CD4-positive, alpha-beta T cell treated with Interleukin-15 for 4 hours (primary cell): Measurements from ENCODE around the gene NCOR1.
A peak's percentile ranks its signal among the peaks of the same experiment; 100 is the strongest.
"Not testable (repeated sequence)": the region's sequence is repeated elsewhere in the genome, so short reads cannot be mapped to it uniquely, and the experiment has no call there.

ENCODE experiments used
- DNase-seq: peaks from one replicate; pipeline ENCODE4 v3.0.0-alpha.2; 2020; ENCODE audit warnings: low spot score

The NCOR1 gene

DNA sequence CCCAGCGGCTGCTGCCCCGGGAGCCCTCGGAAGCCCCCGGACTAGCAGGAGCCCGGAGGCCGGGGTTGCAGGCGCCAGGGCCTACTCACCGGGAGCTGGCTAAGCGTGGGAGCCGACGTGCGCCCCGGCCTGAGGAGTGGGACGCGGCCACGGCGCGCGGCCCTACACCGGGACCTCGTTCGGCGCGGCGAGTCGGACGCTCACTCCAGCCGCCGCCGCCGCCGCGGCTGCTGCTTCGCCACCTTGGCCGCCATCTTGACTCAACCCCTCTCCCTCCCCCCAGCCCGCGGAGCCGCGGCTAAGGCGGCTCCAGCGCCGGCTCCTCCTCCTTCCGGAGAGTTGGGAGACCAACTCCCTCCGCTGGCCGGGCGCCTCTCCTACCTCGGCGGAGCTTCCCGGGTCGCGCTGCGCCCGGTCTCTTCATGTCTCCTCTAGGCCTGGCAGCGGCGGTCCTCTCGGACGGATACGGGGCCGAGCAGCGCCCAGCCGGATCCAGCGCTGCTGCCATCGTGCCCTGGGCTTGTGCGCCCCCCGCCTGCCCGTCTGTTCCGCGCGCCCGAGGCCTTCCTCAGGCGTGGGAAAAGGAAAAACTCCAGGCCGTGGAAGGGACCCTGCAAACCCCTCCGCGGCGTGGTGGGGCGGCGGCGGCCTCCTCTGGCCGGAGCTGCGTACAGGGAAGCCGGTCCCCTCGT, at the start of gene NCOR1:
TSS of gene NCOR1 (minus strand) at position 262 of the 692 bp plus-strand sequence. CDS start 20,965 bp downstream, outside the sequence.
- peak; percentile 88 for DNase-seq

DNA sequence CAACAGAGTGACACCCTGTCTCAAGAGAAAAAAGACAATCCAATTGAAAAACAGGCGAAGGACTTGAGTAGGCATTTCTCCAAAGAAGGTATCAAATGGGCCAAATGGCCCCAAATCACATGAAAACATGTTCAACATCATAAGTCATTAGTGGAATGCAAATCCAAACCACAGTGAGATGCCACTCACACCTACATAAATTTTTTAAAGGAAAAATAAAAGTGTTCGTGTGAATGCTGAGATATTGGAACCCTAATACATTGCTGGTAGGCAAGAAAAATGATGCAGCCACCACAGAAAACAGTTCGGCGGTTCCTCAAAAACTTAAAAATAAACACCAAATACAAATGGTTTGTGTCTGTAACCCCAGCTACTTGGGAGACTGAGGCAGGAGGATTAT, 46.9 kb upstream of the NCOR1 start:
- DNase-seq = no peak

DNA sequence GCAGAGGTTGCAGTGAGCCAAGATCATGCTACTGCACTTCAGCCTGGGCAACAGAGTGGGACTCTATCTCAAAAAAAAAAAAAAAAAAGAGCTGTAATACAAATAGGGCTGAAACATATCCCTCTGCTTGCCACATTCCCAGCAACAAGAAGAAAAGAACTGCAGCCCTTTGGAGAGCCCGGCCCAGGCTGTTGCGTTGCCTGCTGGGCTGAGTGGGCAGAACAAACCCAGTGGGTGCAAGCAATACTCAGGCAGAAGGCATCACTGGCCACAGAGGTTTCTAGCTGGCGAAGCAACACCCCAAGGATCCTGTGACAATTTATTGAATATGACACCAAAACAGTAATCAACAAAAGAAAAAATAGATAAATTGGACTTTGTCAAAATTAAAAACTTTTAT, 45.7 kb upstream of the NCOR1 start:
- DNase-seq = no peak

DNA sequence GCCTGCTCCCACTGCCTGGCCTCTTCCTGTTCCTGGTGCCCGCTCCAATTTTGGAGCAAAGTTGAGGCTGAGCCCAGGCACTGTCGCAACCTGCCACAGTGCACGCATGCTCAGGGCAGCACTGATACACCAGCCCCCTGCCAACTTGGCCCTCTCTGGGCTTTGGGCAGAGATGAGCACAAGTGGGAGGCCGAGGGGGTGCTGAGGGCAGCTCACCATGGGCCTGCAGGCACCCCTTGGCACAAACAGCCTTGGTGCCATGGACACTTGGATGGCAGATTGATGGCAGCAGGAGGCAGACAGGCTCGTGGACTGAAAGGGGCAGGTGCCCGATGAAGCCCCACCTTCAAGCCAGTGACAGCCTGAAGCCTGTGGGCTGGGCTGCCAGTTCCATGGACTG, 44.6 kb upstream of the NCOR1 start:
- no peak for DNase-seq

DNA sequence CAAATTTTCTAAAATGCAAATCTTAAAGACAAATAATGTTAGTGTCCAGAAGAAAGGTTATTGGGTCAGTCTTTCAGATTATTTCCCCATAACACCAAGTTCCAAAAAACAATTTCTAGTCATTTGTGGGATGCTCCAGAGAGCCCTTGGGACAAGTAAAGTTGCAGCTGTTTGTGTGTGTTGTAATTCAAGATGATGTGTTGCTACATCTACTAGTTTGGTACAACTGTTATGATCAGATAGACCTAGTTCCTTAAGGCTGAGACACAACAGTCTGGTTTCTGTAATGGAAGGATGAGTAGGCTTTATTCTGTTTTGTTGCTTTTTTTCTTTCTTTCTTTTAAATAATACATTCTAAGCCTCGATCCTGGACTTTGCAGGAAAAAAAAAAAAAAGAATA, 43.6 kb upstream of the NCOR1 start:
- DNase-seq = no peak

DNA sequence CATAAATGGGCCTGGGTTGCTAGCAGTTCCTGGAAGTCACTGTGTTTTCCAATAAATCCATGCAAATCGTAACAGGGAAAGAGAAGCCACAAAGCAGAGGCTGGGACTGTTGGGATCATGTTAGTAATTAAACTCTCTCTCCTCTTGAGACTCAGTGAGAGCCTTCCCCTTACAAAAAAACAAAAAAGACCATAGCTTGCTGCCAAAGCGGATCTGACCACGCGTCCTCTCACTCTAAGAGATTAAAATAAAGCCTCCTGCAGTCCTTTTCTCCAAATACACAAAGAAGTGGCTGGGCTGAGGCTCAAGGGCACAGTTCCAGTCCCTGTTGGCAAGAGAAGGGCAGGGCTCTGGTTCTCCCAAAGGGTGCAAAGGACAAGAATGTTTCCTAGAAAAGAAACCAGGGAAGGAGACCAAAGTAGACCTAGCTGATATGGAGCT, 40.2 kb upstream of the NCOR1 start:
- no peak for DNase-seq

DNA sequence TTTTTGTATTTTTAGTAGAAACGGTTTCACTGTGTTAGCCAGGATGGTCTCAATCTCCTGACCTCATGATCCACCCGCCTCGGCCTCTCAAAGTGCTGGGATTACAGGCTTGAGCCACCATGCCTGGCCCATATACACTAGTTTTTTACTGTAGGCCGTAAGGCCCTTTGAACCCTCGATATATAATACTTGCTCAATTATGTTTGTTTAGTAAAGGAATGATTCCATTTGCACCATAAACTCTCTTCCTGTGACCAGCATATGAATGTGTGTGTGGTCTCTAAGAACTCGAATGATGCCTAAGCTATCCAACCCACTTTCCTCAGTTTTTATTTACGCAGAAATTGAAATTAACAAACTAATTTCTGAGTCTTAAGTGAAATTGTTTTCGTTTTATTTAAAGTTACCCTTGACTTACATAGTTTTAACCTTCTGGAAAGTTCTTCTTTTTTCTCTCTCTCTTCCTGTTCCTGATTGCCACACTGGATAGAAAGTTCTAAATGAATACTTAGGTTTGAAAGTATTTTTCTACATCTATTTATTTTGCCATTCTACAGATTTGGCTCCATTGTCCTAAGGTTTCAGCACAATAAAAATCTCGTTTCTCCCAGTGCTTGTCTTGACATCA, 39.6 kb upstream of the NCOR1 start:
- no peak for DNase-seq

DNA sequence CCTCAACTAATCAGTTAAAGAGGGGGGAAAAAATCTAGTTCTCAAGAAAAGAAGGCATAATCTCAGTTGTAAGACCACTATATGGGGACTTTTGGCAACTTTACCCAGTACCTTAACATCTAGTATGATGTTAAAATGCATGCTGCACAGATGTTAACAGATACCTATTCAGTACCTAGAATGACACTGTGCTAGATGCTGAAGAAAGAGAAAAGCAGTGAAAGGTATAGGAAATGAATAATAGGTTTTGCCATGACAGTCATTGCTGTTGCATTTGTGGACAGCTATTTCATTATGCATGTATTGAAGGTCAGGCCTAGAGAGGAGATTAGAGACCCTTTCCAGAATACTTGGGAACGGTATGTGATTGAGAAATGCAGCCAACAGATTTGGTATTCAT, 36.2 kb upstream of the NCOR1 start:
- no peak for DNase-seq

DNA sequence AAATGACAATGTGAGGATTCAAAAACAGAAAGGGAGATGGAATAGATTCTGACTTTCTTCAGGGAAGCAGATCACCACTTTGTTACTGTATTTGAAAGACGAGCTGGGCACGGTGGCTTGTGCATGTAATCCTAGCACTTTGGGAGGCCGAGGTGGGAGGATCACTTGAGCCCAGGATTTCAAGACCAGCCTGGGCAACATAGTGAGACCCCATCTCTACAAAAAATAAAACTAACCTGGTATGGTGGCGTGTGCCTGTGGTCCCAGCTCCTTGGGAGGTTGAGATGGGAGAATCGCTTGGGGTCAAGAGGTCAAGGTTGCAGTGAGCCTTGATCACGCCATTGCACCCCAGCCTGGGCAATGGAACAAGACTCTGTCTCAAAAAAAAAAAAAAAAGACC, 35.7 kb upstream of the NCOR1 start:
- DNase-seq = no peak

DNA sequence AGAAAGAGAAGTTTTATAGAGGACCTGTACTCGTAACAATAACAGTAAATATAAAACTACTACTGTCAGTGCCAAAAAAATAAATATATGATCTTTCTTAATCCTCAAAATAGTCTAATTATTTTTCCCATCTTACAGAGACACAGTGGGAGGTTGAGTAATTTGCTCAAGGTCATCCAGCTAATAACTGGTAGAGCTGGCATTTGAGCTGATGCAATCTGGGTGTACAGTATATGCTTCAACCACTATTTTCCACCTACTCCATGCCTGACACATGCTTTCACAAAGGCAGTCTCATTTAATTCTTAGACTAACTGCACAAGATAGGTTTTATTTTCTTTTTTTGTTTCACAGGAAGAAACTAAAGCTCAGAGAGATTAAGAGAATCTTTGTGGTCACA, 35.3 kb upstream of the NCOR1 start:
- DNase-seq = no peak

DNA sequence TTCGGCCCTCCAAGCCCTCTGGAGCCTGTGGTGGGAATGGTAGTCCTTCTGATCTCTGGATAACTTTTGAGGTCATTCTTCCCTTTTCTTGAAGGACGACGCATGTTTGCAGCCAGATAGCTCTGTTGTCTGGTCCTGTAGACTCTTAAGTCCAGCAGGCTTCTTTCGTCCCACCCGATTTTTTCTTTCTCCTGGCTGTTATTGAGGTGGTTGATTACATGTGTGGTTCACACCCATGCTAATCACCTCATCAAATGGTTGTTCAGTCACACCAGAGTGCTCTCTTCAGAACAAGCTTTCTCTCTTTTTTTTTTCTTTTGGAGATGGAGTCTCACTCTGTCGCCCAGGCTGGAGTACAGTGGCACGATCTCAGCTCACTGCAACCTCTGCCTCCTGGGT, 32.3 kb upstream of the NCOR1 start:
- DNase-seq = no peak

DNA sequence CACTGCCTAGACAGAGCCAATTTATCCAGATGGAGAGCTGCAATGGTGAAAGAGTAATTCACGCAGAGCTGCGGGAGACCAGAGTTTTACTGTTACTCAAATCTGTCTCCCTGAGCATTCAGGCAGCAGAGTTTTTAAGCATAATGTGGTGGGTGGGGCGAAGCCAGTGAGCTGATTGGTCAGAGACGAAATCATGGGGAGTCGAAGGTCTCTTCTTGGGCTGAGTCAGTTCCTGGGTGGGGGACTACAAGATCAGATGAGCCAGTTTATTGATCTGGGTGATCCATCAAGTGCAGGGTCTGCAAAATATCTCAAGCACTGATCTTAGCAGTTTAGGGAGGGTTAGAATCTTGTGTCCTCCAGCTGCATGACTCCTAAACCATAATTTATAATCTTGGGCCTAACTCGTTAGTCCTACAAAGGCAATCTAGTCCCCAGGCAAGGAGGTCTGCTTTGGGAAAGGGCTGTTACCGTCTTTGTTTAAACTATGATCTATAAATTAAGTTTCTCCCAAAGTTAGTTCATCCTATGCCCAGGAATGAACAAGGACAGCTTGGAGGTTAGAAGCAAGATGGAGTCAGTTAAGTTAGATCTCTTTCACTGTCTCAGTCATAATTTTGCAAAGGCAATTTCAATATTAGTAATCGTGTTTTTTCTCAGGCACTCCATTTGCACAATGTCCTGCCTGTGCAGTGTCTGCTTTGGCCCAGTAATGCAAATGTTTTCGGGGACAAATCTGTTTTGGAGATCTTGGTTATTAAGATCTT, 28.6 kb upstream of the NCOR1 start:
- no peak for DNase-seq

DNA sequence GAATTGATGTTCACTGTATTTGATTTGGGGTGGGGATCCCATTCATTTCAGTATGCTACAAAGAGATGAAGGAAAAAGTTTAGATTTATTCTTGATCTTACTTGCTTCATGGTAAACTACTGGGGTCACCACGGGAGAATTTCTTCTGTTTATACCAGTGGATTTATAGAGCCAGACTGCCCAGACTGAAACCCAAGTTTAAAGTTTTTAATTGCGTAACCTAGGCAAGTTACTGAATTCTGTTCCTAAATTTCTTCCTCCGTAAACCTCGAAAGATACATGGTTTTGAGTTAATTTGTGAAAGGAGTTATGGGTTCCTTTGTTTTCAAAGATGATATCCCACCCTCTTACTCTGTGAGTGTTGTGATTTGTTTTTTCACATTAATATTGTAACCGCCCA, 28.1 kb upstream of the NCOR1 start:
- no peak for DNase-seq

DNA sequence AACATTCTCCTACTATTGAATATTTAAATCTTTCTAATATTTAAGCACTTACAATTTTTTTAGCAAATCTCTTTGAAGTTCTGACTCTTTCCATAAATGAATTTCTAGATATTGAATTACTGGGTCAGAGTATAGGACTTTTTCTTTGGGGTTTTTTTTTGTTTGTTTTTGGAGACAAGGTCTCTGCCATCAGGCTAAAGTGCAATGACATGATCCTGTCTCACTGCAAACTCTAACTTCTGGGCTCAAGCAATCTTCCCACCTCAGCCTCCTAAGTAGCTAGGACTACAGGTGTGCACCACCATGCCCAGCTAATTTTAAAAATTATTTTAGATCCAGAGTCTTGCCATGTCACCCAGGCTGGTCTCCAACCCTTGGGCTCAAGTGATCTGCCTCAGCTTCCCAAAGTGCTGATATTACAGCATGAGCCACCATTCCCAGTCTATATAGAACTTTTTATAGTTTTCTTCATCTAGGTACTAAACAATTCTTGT, 26.6 kb upstream of the NCOR1 start:
- no peak for DNase-seq

DNA sequence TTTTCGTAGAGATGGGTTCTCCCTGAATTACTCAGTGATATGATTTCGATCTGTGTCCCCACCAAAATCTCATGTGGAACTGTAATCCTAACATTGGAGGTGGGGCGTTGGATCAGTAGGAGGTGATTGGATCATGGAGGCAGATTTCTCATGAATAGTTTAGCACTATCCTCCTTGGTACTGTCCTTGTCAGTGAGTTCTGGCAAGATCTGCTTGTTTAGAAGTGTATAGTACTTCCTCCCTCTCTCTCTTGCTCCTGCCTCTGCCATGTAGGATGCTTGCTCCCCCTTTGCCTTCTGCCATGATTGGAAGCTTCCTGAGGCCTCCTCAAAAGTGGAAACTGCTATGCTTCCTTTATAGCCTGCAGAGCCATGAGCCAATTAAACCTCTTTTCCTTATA, 24.6 kb upstream of the NCOR1 start:
- no peak for DNase-seq

DNA sequence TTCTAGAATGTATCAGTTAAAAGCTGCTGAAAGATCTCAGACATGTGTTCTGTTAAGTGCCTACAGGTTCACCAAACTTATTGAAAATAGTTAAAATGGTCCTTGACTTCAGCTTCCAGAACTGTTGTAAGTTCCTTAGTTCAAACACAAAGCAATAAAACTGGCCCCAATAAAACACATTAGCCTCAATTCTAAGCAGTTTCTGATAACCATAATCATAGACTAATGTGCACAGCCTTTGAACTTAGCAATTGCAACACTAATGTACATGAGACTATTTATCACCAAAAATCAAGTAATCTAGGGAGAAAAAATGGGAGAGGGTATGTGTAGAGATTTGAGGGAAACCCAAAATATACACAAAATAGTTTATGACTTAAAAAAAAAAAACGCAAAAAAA, 17.1 kb upstream of the NCOR1 start:
- DNase-seq = no peak

DNA sequence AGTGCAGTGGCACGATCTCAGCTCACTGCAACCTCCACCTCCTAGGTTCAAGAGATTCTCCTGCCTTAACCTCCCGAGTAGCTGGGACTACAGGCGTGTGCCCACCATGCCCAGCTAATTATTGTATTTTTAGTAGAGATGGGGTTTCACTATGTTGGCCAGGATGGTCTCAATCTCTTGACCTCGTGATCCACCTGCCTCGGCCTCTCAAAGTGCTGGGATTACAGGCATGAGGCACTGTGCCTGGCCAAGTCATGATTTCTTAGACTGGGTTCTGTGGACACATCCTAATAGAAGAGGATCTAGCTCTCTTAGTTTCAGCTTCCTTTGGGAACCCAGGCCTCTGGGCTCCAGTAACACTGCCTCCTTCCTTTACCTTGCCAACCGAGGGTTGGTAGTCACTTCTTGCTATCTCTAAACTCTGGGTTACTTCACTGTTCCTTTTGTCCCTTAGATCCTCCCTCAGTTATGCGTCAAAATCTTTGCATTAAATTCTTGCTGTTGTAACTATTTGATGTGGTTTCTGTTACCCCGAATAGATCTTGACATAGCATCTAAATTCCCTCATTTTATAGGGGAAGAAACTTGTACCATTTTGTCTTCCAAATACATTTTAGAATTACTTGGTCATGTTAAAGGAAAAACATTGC, 14.7 kb upstream of the NCOR1 start:
- not testable (repeated sequence) for DNase-seq

DNA sequence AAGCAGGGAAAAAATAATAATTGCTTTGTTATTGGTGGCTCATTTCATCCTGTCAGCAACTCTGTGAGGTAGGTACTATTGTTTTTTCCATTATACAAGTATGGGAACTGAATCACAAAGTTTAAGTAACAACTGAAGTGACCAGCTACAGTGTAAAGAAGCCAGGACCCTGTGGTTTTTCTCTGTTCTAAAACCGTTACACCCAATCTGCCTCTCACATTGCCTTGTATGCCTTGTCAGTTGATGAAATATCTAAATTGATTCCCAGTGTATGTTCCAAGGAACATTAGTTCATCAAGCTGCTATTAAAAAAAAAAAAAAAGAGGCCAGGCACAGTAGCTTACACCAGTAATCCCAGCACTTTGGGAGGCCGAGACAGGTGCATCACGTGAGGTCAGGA, 7.1 kb upstream of the NCOR1 start:
- DNase-seq = no peak

DNA sequence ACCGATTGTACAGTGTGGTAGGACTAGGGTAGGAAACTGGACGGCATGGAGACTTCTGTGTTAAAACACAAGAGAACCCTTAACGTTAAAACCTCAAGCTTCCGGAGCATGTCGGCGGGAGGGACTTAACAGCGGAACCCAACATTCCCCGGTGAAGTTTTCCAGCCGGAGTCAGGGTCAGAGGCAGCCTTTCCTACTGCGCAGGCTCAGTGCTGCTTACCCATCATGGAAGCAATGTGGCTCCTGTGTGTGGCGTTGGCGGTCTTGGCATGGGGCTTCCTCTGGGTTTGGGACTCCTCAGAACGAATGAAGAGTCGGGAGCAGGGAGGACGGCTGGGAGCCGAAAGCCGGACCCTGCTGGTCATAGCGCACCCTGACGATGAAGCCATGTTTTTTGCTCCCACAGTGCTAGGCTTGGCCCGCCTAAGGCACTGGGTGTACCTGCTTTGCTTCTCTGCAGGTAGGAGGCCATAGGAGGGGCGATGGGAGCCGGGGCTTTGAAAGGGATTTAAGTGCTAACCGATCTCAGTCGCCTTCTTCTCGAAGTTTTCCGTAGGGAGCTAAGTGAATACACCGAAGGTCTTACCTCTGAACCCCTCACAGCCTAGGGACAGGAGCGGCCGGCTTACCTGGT, 1.8 kb upstream of the NCOR1 start, which contains the start of gene PIGL:
TSS of gene PIGL (plus strand) at position 209 of the 634 bp plus-strand sequence. CDS start at position 226, 17 bp downstream.
- DNase-seq = peak; percentile 93

DNA sequence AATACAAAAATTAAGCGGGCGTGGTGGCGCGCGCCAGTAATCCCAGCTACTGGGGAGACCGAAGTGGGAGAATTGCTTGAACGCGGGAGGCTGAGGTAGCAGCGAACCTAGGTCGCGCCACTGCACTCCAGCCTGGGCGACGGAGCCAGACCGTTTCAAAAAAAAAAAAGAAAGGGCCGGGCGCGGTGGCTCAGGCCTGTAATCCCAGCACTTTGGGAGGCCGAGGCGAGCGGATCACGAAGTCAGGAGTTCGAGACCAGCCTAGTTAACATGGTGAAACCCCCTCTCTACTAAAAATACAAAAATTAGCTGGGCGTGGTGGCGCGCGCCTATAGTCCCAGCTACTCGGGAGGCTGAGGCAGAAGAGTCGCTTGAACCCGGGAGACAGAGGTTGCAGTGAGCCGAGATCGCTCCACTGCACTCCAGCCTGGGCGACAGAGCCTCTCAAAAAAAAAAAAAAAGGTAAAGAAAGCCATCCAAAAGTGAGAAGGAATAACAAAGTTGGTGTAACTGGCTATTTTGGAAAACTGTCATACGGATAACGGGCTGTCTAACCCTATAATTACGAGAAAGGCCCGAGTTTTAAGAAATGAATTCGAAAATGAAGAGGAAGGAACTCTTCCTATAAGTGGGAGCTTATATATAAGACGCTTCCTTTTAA, 1.1 kb upstream of the NCOR1 start:
- DNase-seq = not testable (repeated sequence)

DNA sequence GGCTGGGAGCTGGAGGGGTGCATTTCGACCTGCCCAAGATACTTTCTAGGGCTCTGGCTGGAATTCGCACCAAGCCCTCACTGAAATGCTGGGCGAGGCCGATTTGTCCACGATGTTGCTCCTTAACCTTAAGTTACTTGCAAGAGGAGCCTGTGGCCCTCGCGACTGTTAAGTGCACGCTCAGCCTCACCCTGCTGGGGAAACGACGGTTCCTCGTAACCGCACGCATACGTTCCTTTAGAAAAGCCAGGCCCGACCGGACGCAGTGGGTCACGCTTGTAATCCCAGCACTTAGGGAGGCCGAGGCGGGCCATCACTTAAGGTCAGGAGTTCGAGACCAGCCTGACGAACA, 607 bp upstream of the NCOR1 start:
- DNase-seq = no peak

DNA sequence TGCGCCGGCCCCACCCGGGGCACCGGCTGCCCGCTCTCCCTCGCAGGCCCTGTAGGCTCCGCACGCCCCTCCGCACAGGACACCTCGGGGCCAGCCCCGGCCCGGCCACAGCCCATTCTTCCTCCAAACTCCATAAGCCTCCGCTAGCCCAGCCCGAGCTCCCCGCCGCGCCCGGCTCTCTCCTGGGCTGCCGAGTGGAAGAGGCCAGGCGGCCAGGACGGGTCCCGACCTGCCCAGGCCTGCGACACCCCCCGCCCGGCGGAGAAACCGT, 397 bp downstream of the NCOR1 start:
- DNase-seq = no peak
